Sigmoid colon (tissue), 4 donors: ENCODE data around the gene WASF3.

Experiments
- CTCF ChIP-seq, 4 experiments: fragments of 450-650 bp in 3 of 4; fragments of 200-600 bp in 1 of 4; IDR thresholded peaks; one replicate each; pipeline ENCODE4 v1.5.1; 2016 to 2019; ENCODE audit warnings: antibody characterized with exemption in 4 of 4, mild to moderate bottlenecking in 3 of 4, moderate library complexity in 2 of 4
- EP300 ChIP-seq, 4 donors: sonication (generic); formaldehyde crosslinking; IDR thresholded peaks; one replicate each; pipeline ENCODE4 v1.6.1; 2017; ENCODE audit warnings: antibody characterized with exemption in 4 of 4
- POLR2A ChIP-seq, 2 donors: fragments of 450-650 bp; IDR thresholded peaks; one replicate each; pipeline ENCODE4 v1.6.1; 2016; ENCODE audit warnings: antibody characterized with exemption in 2 of 2, mild to moderate bottlenecking in 2 of 2, moderate library complexity in 2 of 2
- POLR2AphosphoS5 ChIP-seq, 4 donors: sonication (generic); formaldehyde crosslinking; IDR thresholded peaks; one replicate each; pipeline ENCODE4 v1.6.1; 2017; ENCODE audit warnings: antibody characterized with exemption in 4 of 4

DNA sequence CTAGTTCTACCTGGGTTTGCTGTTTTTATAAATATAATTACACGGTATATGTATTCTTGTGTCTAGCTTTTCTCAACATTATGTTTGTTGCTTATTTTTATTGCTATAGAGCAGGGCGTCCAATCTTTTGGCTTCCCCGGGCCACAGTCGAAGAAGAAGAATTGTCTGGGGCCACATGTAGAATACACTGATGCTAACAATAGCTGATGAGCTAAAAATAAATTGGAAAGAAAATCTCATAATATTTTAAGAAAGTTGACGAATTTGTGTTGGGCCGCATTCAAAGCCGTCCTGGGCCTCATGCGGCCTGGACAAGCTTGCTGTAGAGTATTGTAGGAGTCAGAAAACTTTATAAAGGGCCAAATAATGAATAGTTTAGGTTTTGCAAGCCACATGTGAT, 169.2 kb downstream of the WASF3 start:
- no peak for TF ChIP-seq CTCF (IDR thresholded peaks at IDR 0.05)
- no peak for TF ChIP-seq POLR2A (IDR thresholded peaks at IDR 0.05)
- no peak for TF ChIP-seq EP300 (IDR thresholded peaks at IDR 0.05)
- TF ChIP-seq POLR2AphosphoS5 (IDR thresholded peaks at IDR 0.05), result no peak
